Testis (tissue), 2 donors: ENCODE data around the gene B3GALT6.

Source experiments
- POLR2A ChIP-seq: fragments of 450-650 bp; IDR thresholded peaks from one replicate; pipeline ENCODE4 v1.6.1; 2017; ENCODE audit warnings: antibody characterized with exemption, mild to moderate bottlenecking, moderate library complexity
- TF ChIP-seq, protein P1 (sequence below), 3 experiments: fragments of 450-650 bp in 2 of 3; fragments of 200-600 bp in 1 of 3; sonication (generic) in 1 of 3; IDR thresholded peaks; one replicate each; pipeline ENCODE4 v1.5.1; 2016 to 2019; ENCODE audit warnings: antibody characterized with exemption in 3 of 3, mild to moderate bottlenecking in 2 of 3, moderate library complexity in 1 of 3

GRCh38 chr1:1247341-1247913, 15.4 kb downstream of the B3GALT6 start:
- no peak for TF ChIP-seq POLR2A
- TF ChIP-seq, protein P1, sequence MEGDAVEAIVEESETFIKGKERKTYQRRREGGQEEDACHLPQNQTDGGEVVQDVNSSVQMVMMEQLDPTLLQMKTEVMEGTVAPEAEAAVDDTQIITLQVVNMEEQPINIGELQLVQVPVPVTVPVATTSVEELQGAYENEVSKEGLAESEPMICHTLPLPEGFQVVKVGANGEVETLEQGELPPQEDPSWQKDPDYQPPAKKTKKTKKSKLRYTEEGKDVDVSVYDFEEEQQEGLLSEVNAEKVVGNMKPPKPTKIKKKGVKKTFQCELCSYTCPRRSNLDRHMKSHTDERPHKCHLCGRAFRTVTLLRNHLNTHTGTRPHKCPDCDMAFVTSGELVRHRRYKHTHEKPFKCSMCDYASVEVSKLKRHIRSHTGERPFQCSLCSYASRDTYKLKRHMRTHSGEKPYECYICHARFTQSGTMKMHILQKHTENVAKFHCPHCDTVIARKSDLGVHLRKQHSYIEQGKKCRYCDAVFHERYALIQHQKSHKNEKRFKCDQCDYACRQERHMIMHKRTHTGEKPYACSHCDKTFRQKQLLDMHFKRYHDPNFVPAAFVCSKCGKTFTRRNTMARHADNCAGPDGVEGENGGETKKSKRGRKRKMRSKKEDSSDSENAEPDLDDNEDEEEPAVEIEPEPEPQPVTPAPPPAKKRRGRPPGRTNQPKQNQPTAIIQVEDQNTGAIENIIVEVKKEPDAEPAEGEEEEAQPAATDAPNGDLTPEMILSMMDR (IDR thresholded peaks at IDR 0.05): no peak
